Measurements from ENCODE around the gene PRKN. TPM values are rescaled to one million over a fixed set of nuclear protein-coding genes. Genes with fewer than 3 reads are reported as not detected.
A peak's percentile ranks its signal among the peaks of the same experiment; 100 is the strongest.

The PRKN gene
- total and polyA plus RNA-seq, 9 of the 15 experiments (the other 6 are each of a cell fraction or from before 2014, with no cell fraction given) = 0.03 to 0.96 (median 0.15) TPM; not detected in 2

GRCh38 chr6:162727322-162728182 lies at the start of gene PRKN, which contains the start of gene PACRG (continued):
- TF ChIP-seq, protein P1, sequence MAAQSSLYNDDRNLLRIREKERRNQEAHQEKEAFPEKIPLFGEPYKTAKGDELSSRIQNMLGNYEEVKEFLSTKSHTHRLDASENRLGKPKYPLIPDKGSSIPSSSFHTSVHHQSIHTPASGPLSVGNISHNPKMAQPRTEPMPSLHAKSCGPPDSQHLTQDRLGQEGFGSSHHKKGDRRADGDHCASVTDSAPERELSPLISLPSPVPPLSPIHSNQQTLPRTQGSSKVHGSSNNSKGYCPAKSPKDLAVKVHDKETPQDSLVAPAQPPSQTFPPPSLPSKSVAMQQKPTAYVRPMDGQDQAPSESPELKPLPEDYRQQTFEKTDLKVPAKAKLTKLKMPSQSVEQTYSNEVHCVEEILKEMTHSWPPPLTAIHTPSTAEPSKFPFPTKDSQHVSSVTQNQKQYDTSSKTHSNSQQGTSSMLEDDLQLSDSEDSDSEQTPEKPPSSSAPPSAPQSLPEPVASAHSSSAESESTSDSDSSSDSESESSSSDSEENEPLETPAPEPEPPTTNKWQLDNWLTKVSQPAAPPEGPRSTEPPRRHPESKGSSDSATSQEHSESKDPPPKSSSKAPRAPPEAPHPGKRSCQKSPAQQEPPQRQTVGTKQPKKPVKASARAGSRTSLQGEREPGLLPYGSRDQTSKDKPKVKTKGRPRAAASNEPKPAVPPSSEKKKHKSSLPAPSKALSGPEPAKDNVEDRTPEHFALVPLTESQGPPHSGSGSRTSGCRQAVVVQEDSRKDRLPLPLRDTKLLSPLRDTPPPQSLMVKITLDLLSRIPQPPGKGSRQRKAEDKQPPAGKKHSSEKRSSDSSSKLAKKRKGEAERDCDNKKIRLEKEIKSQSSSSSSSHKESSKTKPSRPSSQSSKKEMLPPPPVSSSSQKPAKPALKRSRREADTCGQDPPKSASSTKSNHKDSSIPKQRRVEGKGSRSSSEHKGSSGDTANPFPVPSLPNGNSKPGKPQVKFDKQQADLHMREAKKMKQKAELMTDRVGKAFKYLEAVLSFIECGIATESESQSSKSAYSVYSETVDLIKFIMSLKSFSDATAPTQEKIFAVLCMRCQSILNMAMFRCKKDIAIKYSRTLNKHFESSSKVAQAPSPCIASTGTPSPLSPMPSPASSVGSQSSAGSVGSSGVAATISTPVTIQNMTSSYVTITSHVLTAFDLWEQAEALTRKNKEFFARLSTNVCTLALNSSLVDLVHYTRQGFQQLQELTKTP (IDR thresholded peaks at IDR 0.05; ENCODE audit: low read depth in 1 of 2, partially characterized antibody in 2 of 2) = no peak
- TF ChIP-seq GABPA (tag; conservative IDR thresholded peaks at IDR 0.05; ENCODE audit: low read depth) = peak; percentile 85
- TF ChIP-seq NCOA2 (IDR thresholded peaks at IDR 0.05; ENCODE audit: partially characterized antibody in 2 of 2) = no peak
- TF ChIP-seq ZBTB40 (IDR thresholded peaks at IDR 0.05) = peak; percentile 69
- no peak for TF ChIP-seq ZBTB40 (CRISPR knock-in tag; IDR thresholded peaks at IDR 0.05)
- TF ChIP-seq TARDBP (IDR thresholded peaks at IDR 0.05) = peak; percentile 44; the same call in 1 of the 2 replicates
- no peak for TF ChIP-seq SLC30A9 (CRISPR knock-in tag; IDR thresholded peaks at IDR 0.05)
- TF ChIP-seq, protein P2, sequence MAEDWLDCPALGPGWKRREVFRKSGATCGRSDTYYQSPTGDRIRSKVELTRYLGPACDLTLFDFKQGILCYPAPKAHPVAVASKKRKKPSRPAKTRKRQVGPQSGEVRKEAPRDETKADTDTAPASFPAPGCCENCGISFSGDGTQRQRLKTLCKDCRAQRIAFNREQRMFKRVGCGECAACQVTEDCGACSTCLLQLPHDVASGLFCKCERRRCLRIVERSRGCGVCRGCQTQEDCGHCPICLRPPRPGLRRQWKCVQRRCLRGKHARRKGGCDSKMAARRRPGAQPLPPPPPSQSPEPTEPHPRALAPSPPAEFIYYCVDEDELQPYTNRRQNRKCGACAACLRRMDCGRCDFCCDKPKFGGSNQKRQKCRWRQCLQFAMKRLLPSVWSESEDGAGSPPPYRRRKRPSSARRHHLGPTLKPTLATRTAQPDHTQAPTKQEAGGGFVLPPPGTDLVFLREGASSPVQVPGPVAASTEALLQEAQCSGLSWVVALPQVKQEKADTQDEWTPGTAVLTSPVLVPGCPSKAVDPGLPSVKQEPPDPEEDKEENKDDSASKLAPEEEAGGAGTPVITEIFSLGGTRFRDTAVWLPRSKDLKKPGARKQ (CRISPR knock-in tag; IDR thresholded peaks at IDR 0.05) = no peak
- 0 out of 2 replicates have a peak, but pooled peaks have one; percentile 56 for TF ChIP-seq HMGXB4 (CRISPR knock-in tag; IDR thresholded peaks at IDR 0.05)
